GM18873 (cell line): ENCODE results near the gene PRRG4.
"Not testable (repeated sequence)": the region's sequence is repeated elsewhere in the genome, so short reads cannot be mapped to it uniquely, and the experiment has no call there.

Experiments
- ATAC-seq: cut with Tn5 transposase; IDR thresholded peaks from one replicate; pipeline ENCODE4 v1.9.1; 2021; ENCODE audit warnings: mild to moderate bottlenecking, moderate library complexity, moderate number of reproducible peaks; ENCODE audit not compliant: unreplicated experiment, low FRiP score

Gene PRRG4

GRCh38 chr11:32829157-32829679 lies 509 bp upstream of the PRRG4 start:
- ATAC-seq = peak; percentile 37

DNA sequence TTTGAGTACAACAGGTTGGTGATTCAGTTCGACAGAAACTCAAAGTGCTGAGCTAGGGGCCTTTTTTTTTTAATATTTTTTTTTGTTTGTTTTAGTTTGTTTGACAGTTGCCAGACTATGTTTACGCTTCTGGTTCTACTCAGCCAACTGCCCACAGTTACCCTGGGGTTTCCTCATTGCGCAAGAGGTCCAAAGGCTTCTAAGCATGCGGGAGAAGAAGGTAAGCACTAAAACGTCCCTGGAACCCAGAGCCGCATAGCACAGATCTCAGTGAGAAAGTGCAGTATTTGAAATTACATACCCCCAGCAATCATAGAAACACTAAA lies 649 bp downstream of the PRRG4 start:
- ATAC-seq = no peak

- ATAC-seq = no peak
Observed at GRCh38 chr11:32830796-32831195, 1.1 kb downstream of the PRRG4 start.

DNA sequence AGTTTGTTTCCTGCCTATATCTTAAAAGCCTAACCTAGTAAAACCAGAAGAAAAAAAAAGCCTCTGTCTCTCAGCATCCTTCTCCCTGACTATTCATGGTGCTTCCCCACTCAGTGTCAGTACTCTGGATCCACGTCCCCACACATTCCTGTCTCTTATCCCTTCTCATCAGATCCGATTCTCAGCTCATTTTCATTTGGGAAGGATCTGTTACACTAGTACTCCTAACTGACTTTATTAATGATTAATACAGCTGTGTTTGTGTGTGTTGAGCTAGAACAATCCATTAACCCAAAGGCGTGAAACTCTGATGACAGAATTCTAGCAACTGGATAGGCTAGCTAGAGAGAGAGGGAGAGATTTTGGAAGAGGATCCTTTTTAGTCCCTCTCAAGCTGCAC lies 1.5 kb downstream of the PRRG4 start:
- no peak for ATAC-seq

GRCh38 chr11:32833921-32834320 lies 4.2 kb downstream of the PRRG4 start:
- ATAC-seq = no peak

DNA sequence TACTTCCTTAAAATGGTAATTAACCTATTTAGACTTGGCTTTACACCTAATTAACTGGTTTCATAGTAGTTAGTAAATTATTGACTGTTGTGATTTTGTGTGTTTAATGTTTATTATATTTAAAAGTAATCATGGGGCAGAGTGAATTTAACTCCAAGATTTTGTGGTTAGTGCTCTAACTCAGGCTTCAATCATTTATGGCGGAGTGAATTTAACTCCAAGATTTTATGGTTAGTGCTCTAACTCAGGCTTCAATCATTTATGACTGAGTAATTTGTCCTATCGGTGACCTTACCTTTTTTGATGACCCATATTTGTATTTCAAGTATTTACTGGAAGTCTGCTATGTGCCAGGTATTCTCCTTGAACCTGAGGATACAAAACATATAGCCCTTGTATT lies 7.2 kb downstream of the PRRG4 start:
- ATAC-seq = no peak

- ATAC-seq = no peak
Observed at GRCh38 chr11:32838505-32839274, 9.0 kb downstream of the PRRG4 start.

DNA sequence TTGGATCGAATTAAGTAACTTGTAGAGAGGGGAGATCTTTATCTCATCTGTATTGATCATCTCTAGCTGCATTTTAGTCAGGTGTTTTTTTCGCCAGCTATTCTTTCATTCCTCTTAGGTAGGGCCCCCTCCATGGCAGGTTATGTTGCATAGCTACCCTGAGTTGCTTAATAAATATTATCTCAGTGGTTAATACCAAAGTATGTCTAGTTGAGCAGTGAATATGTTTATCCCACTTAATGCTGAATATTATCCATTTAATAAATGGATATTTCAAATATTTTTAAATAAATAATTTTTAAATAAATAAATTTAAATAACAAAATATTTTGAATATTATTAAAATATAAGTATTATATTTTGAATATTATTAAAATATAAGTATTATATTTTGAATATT lies 9.6 kb downstream of the PRRG4 start:
- ATAC-seq = no peak

DNA sequence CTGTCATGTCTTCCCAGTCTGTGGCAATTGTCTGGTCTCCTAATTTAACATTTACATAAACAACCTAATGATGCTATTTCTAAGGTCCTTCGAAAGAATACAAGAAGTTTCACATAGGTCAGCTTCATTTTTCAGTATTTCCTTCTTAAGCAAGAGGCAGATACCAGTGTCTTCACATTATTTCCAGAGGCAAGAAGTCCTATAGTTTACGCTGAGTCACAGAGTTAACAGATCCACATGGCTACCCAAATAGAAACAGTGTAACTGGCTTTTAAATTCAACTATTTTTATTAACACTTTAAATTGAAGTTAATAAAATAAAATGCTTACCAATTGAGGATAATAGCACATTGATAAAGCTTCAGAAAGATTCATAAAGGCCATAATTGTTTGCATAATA lies 10.9 kb downstream of the PRRG4 start:
- no peak for ATAC-seq

DNA sequence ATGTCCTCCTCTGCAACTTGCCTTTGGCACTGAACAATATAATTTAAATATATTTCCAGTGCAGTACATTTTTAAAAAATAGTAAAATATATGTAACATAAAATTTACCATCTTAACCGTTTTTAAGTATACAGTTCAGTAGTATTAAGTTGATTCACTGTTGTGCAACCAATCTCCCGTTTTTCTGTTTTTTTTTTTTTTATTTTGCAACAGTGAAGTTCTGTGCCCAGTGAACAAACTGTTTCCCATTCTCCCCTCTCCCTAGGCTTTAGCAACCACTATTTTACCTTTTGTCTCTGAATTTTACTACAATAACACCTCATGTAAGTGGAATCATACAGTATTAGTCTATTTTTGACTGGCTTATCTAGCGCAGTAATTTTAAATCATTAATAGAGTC lies 13.8 kb downstream of the PRRG4 start:
- no peak for ATAC-seq

DNA sequence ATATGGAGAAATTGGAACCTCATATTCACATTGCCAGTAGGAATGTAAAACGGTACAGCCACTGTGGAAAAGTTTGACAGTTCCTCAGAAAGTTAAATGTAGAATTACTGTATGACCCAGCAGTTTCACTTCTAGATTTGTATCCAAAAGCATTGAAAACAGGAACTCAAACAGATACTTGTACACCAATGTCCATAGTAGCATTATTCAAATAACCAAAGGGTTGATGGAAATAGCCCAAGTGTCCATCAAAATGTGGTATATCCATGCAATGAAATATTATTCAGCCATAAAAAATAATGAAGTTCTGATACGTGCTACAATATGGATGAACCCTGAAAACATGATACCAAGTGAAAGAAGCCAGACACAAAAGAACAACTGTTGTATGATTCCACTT lies 17.8 kb downstream of the PRRG4 start:
- ATAC-seq = no peak

- no peak for ATAC-seq
Observed at GRCh38 chr11:32849761-32850160, 20.0 kb downstream of the PRRG4 start.

DNA sequence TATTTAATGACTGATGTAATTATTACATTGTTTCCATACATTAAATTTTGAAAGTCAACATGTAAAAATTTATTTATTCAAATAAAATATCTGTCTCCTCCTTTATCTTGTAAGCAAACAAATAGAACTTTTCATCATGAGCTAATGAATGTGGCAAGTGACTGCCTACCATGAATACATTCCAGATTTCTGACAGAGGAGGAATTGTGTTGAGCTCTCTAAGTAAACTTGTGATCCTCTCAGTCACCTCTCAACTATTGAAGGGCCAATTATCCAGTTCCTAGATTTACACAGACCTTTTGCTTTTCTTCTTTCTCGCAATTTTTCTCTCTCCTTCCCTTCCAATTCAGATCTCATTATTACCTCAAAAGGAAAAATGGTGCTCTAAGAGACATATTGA lies 21.5 kb downstream of the PRRG4 start:
- no peak for ATAC-seq

DNA sequence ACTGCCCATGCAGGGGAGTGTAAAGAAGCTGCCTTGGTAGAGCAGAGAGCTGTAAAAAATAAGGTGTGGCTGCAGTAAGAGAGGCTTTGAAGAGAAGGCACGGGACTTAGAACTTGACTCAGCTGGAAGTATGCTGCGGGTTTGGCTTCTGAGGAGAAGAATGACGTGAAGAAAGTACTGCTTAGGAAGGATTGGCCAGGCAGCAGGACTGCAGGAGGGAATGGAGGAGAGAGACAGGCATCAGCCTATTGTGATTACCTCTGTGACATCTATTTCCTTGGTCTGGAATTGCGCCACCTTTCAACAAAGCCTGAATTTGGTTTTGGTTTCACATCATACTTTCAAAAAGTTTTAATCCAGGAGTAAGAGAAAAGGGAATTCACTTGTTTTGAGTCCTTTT lies 22.5 kb downstream of the PRRG4 start:
- no peak for ATAC-seq

DNA sequence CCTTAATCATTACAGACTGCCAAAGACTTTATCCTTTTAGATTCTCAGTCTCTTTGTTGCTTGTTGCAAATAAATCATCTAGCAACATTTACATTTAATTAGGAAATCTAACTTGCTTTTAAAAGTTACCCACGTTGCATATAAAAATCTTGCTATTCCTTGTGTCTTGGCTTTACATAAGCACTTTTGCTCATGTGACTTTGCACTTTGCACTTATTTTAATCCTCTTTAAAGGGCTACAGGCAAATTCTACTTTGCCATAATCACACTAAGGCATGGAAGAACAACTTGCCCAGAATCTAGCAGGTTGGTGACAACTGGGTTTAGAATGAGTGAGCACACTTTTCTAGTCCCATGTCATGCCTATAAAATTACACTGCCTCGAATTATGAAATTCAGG lies 25.9 kb downstream of the PRRG4 start:
- no peak for ATAC-seq

GRCh38 chr11:32858731-32859130 lies 29.0 kb downstream of the PRRG4 start:
- no peak for ATAC-seq

GRCh38 chr11:32861850-32862577 lies 32.3 kb downstream of the PRRG4 start:
- no peak for ATAC-seq

DNA sequence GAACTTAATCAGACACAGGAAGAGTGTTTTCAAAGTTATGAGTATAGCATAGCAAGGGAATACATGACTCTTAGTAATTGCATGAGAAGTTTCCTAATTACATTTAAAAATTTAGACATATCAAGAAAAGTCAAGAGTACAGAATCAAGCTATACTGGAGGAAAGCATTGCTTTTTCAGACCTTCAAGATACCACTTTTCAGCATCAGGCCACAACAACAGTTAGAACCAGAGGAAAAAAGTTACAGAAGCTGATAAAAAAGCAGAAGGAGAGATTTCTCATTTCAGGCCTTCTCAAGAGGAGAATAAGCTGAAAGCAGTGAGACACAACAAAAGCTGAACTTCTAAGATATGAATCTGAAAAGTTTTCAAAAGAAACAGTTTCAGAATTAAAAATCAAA lies 34.8 kb downstream of the PRRG4 start:
- ATAC-seq = no peak

DNA sequence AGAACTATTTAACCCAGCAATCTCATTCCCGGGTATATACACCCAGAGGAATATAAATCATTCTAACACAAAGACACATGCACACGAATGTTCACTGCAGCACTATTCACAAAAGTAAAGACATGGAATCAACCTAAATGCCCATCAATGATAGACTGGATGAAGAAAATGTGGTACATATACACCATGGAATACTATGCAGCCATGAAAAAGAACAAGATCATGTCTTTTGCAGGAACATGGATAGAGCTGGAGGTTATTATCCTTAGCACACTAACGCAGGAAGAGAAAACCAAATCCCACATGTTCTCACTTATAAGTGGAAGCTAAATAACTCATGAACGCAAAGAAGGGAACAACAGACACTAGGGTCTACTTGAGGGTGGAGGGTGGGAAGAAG lies 39.0 kb downstream of the PRRG4 start:
- not testable (repeated sequence) for ATAC-seq

GRCh38 chr11:32870676-32871075 lies 40.9 kb downstream of the PRRG4 start:
- no peak for ATAC-seq

DNA sequence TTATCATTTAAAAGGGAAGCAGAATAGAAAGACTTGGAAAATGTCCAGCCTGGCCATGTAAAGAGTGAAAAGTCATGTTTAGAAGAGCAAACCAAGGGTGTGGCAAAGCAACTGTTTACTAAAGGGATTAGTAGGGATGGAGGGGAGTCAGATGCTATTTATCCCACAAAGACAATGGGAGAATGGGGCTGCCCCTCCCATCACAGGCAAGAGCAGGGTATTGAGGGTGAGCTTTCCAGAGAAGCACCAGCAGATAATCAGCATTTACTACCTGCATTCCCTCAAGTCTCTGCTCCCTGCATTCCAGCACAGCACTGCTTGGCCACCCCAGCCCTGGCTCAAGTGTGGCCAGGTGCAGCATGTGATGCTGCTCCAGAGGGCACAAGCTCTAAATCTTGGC lies 44.4 kb downstream of the PRRG4 start:
- ATAC-seq = no peak

GRCh38 chr11:32881286-32881685 lies 51.6 kb downstream of the PRRG4 start:
- ATAC-seq = no peak
